Thoracic aorta (tissue), 2 donors: ENCODE measurements around the gene ATG4D. TPM values are rescaled to one million over a fixed set of nuclear protein-coding genes. Genes with fewer than 3 reads are reported as not detected.
A peak's percentile ranks its signal among the peaks of the same experiment; 100 is the strongest.

Experiments
- ATAC-seq: fragments of 150-250 bp; one replicate; pipeline ENCODE4 v1.8.0; 2017; ENCODE audit warnings: low read depth; ENCODE audit not compliant: insufficient number of reproducible peaks, low FRiP score
- DNase-seq: peaks from one replicate; pipeline ENCODE4 v3.0.0-alpha.2; 2020; ENCODE audit warnings: low spot score
- H3K27ac ChIP-seq, 2 donors: fragments of 200-600 bp; sonication (generic); 1 replicate in 1 of 2; 2 replicates in 1 of 2; pipeline ENCODE4 v1.5.1; 2016; ENCODE audit warnings: mild to moderate bottlenecking in 2 of 2, moderate library complexity in 2 of 2
- H3K27me3 ChIP-seq: fragments of 200-600 bp; sonication (generic); replicated peaks from 2 replicates; pipeline ENCODE4 v1.6.0; 2016; ENCODE audit warnings: mild to moderate bottlenecking; ENCODE audit not compliant: insufficient read depth
- H3K36me3 ChIP-seq: fragments of 200-600 bp; sonication (generic); one replicate; pipeline ENCODE4 v1.5.1; 2016
- H3K4me1 ChIP-seq, 2 donors: fragments of 200-600 bp; sonication (generic); 1 replicate in 1 of 2; 2 replicates in 1 of 2; pipeline versions ENCODE4 v1.5.1 to v1.6.0; 2016; ENCODE audit warnings: low read depth in 2 of 2, mild to moderate bottlenecking in 1 of 2; ENCODE audit not compliant: control insufficient read depth in 1 of 2
- H3K4me3 ChIP-seq: fragments of 200-600 bp; sonication (generic); 2 replicates; pipeline ENCODE4 v1.5.1; 2016; ENCODE audit warnings: mild to moderate bottlenecking
- H3K9me3 ChIP-seq: fragments of 200-600 bp; sonication (generic); 2 replicates; pipeline ENCODE4 v1.5.1; 2016
- CTCF ChIP-seq: fragments of 200-600 bp; sonication (generic); IDR thresholded peaks from one replicate; pipeline ENCODE4 v1.5.1; 2019; ENCODE audit warnings: antibody characterized with exemption
- total RNA-seq, 2 donors: library from RNA; depleted of rRNA; stranded (reverse); fragments of >200 nt; gene quantifications; one replicate each; pipeline versions ENCODE4 v1.1.0 to v1.2.3, GENCODE V29; 2016

ATG4D gene
- total RNA-seq, 2 donors from 2014 or later: 17.1 to 30.5 TPM

GRCh38 chr19:10510301-10510802 is 33.4 kb upstream of the ATG4D start:
- Histone ChIP-seq H3K36me3 (no peaks in the 10 kb centered on the region), H3K4me1 (no peaks in the 10 kb centered on the region), H3K27ac (no peak overlapping the region), H3K27me3 (peaks cover 5% of the 10 kb centered on the region), H3K9me3 (no peaks in the 10 kb centered on the region), H3K4me3 (no peak overlapping the region)
- DNase-seq: no peak
- no peak for ATAC-seq
- TF ChIP-seq CTCF: peak; percentile 52

- H3K9me3 ChIP-seq: no peaks in the 10 kb centered on the region
- no peak overlapping the region for H3K4me3 ChIP-seq
- no peak overlapping the region for H3K27ac ChIP-seq
- H3K36me3 ChIP-seq: no peaks in the 10 kb centered on the region
- TF ChIP-seq CTCF: no peak
- H3K27me3 ChIP-seq: peaks cover 5% of the 10 kb centered on the region
- H3K4me1 ChIP-seq: peaks cover 5 to 14% of the 10 kb centered on the region in 2 donors
- ATAC-seq: no peak
- DNase-seq: no peak
Observed at GRCh38 chr19:10513223-10513622, 30.5 kb upstream of the ATG4D start.

- peaks cover 5% of the 10 kb centered on the region for H3K27me3 ChIP-seq
Observed at GRCh38 chr19:10514211-10515145, 29.2 kb upstream of the ATG4D start.

GRCh38 chr19:10516064-10516385 is 27.7 kb upstream of the ATG4D start:
- no peak for DNase-seq
- no peak for TF ChIP-seq CTCF
- no peak for ATAC-seq
- no peak overlapping the region for H3K4me3 ChIP-seq
- H3K27ac ChIP-seq: no peak overlapping the region
- peaks cover 5 to 20% of the 10 kb centered on the region in 2 donors for H3K4me1 ChIP-seq
- H3K36me3 ChIP-seq: no peaks in the 10 kb centered on the region
- peaks cover 5% of the 10 kb centered on the region for H3K27me3 ChIP-seq
- H3K9me3 ChIP-seq: no peaks in the 10 kb centered on the region

More at GRCh38 chr19:10514211-10515145, 29.2 kb upstream of the ATG4D start:
- H3K9me3 ChIP-seq: no peaks in the 10 kb centered on the region
- H3K4me1 ChIP-seq: peaks cover 5 to 20% of the 10 kb centered on the region in 2 donors
- no peak for TF ChIP-seq CTCF
- H3K36me3 ChIP-seq: no peaks in the 10 kb centered on the region
- DNase-seq (no peak), ATAC-seq (no peak)
- H3K27ac ChIP-seq: no peak overlapping the region
- H3K4me3 ChIP-seq: no peak overlapping the region

GRCh38 chr19:10516671-10517286 is 26.9 kb upstream of the ATG4D start:
- Histone ChIP-seq H3K9me3 (no peaks in the 10 kb centered on the region), H3K27ac (no peak overlapping the region), H3K4me3 (peak overlapping the region; percentile 69), H3K36me3 (no peaks in the 10 kb centered on the region), H3K4me1 (peaks cover 5 to 20% of the 10 kb centered on the region in 2 donors), H3K27me3 (peaks cover 5% of the 10 kb centered on the region)
- ATAC-seq (no peak), DNase-seq (no peak)
- TF ChIP-seq CTCF: no peak
